Measurements from ENCODE around the gene ACSS1.

ACSS1 gene

DNA sequence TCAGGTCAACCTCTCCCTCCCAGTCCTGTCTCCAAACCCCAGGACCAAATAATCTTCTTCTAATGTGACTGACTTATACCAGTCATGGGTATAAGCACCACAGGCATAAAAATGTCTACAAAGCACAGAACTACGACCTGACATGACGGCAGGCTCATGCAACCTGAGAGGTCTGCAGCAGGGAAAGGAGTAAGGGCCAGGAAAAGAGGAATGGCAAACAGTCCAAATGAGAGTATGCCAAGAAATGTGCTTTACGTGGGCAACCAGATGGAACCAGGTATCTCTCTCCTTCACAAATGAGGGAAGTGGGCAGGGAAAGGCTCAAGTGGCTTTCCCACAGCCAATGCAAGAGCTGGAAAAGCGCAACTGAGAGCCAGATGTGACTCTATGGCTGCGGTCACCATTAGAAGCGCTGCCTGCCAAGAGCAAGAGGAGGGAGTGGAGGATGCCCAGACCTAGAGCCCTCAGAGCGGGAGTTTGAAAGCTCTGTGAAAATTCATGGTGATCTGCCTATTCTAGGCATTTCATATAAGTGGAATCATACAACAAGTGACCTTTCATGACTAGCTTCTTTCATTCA, 71.4 kb downstream of the ACSS1 start:
- no peak overlapping the region for H3K4me3 ChIP-seq (ENCODE audit: low read depth, low read length)
- H3K27ac ChIP-seq (ENCODE audit: low read depth, low read length): no peak overlapping the region
- H3K27me3 ChIP-seq (ENCODE audit: control insufficient read depth, insufficient read depth, low read length): no peaks in the 10 kb centered on the region
- no peaks in the 10 kb centered on the region for H3K9me3 ChIP-seq (ENCODE audit: control insufficient read depth, insufficient read depth, low read depth, low read length)
- H3K36me3 ChIP-seq (ENCODE audit: control insufficient read depth, insufficient read depth, low read length): peaks cover 16% of the 10 kb centered on the region
- peaks cover 7% of the 10 kb centered on the region; the same call in 1 of the 2 replicates for H3K4me1 ChIP-seq (ENCODE audit: control insufficient read depth, insufficient read depth, low read length)
- no peak overlapping the region for H3K9ac ChIP-seq (ENCODE audit: low read length)

DNA sequence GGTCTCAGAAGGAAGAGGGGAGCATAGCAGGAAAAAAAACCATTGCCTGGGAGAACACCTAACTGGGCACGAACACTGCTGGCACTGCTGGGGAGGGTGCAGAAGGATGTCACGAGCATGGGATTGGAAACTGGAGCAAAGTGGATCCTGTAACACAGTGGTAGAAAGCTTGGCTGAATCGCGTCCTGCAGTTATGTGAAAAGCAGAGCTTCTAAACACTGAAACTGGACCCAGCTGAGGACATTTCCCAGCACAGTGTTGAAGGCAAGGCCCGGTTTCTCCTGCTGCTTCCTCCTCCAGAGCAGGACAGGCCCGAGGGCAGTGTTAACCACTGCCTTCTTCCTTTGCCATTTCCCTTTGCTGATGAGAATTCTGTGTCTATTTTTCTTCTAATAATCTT, 72.1 kb downstream of the ACSS1 start:
- peaks cover 23% of the 10 kb centered on the region for H3K36me3 ChIP-seq (ENCODE audit: control insufficient read depth, insufficient read depth, low read length)
- H3K4me1 ChIP-seq (ENCODE audit: control insufficient read depth, insufficient read depth, low read length): no peaks in the 10 kb centered on the region
- H3K27me3 ChIP-seq (ENCODE audit: control insufficient read depth, insufficient read depth, low read length): no peaks in the 10 kb centered on the region
- no peak overlapping the region for H3K9ac ChIP-seq (ENCODE audit: low read length)
- peaks cover 3% of the 10 kb centered on the region for H3K9me3 ChIP-seq (ENCODE audit: control insufficient read depth, insufficient read depth, low read depth, low read length)
- H3K27ac ChIP-seq (ENCODE audit: low read depth, low read length): no peak overlapping the region
- no peak overlapping the region for H3K4me3 ChIP-seq (ENCODE audit: low read depth, low read length)

DNA sequence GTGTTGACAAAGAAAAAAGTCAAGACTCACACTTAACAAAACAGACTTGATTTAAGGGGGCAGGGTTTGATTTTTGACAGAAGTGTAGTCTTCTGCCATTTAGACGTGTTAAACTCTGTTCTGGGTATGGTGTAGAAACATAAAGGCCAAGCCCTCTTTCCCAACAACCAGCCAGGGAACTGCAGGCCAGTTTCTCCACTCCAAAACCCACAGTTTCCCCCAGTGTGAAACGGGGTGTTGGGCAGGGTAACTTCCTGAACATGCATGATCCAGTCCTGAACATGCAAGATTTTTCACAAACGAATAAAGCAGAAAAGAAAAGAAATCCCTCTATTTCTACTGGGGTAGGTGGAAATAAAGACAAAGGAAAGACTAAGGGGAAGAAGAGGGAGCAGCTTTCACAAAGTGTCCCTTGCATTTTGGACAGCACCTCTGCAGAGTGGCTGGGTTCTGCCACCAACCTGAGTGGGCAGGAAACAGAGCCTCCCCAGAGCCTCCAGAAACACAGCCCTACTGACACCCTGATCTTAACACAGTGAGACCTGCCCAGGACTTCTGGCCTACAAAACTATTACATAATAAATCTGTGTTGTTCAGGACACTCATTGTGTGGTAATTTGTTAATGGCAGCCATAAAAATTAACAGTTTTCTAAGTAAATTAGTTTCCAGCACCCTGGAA, 72.8 kb downstream of the ACSS1 start:
- no peak overlapping the region for H3K4me3 ChIP-seq (ENCODE audit: low read depth, low read length)
- no peaks in the 10 kb centered on the region for H3K4me1 ChIP-seq (ENCODE audit: control insufficient read depth, insufficient read depth, low read length)
- no peak overlapping the region for H3K27ac ChIP-seq (ENCODE audit: low read depth, low read length)
- H3K9me3 ChIP-seq (ENCODE audit: control insufficient read depth, insufficient read depth, low read depth, low read length): peaks cover 10% of the 10 kb centered on the region
- peaks cover 30% of the 10 kb centered on the region for H3K36me3 ChIP-seq (ENCODE audit: control insufficient read depth, insufficient read depth, low read length)
- H3K27me3 ChIP-seq (ENCODE audit: control insufficient read depth, insufficient read depth, low read length): no peaks in the 10 kb centered on the region
- no peak overlapping the region for H3K9ac ChIP-seq (ENCODE audit: low read length)

DNA sequence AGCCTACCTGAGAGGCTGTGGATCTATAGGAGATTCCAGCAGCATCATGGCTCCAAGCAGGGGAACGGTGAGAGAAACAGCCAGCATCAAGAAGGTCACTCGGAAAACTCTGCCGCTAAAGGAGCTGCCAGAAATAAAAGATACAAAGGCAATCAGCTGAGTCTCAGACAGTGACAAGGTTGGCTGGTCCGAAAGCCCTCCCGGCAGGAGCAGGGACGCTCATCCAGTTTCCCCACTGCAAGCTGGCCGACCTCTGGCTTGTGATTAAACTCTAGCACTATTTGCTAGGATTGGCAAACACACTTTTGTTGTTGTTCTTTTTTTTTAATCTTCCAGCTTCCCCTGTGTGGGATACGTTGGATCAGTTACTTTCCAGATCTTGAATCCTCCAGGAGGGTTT, 74.0 kb downstream of the ACSS1 start:
- H3K4me1 ChIP-seq (ENCODE audit: control insufficient read depth, insufficient read depth, low read length): no peaks in the 10 kb centered on the region
- no peak overlapping the region for H3K4me3 ChIP-seq (ENCODE audit: low read depth, low read length)
- H3K27me3 ChIP-seq (ENCODE audit: control insufficient read depth, insufficient read depth, low read length): no peaks in the 10 kb centered on the region
- peaks cover 39% of the 10 kb centered on the region for H3K36me3 ChIP-seq (ENCODE audit: control insufficient read depth, insufficient read depth, low read length)
- no peak overlapping the region for H3K9ac ChIP-seq (ENCODE audit: low read length)
- peaks cover 15% of the 10 kb centered on the region for H3K9me3 ChIP-seq (ENCODE audit: control insufficient read depth, insufficient read depth, low read depth, low read length)
- no peak overlapping the region for H3K27ac ChIP-seq (ENCODE audit: low read depth, low read length)

DNA sequence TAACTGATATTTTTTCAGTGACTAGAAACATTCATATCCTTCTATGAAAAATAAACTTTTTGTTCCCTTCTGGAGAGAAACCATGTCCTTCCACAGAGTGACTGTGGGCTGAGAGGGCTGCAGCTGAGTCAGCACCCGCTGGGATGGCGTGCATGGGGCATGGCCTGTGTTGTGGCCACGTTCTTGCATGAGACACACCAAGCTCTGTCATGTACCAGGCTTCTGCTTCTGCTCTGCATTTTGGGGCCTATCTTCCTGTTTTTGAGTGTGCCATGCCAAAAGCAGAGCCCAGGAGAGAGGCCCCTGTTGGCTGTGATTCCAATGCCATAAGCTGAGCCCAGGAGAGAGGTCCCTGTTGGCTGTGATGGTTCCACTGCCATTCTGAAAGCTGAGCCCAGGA, 76.1 kb downstream of the ACSS1 start:
- Histone ChIP-seq H3K36me3 (ENCODE audit: control insufficient read depth, insufficient read depth, low read length) (peaks cover 56% of the 10 kb centered on the region), H3K27ac (ENCODE audit: low read depth, low read length) (no peak overlapping the region), H3K4me3 (ENCODE audit: low read depth, low read length) (no peak overlapping the region), H3K9me3 (ENCODE audit: control insufficient read depth, insufficient read depth, low read depth, low read length) (peaks cover 20% of the 10 kb centered on the region), H3K4me1 (ENCODE audit: control insufficient read depth, insufficient read depth, low read length) (no peaks in the 10 kb centered on the region), H3K9ac (ENCODE audit: low read length) (no peak overlapping the region), H3K27me3 (ENCODE audit: control insufficient read depth, insufficient read depth, low read length) (no peaks in the 10 kb centered on the region)

DNA sequence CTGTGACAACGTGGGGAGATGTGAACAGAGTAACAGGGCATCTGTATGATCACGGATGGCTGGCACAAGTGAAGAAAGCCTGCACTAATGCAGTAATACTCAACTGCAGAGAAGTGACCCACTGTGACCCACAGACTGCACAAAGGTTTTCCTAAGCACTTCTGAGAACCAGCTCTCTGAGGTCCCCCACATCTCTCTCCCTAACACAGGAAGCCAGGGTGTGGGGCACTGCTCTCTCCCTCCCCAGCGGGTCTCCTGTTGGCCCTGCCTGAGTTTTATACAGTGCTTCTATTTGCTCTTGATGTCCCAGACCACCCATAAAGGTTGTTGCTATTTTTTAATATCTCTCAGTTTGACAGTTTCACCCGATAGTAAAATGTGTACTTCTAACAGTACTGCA, 76.7 kb downstream of the ACSS1 start:
- Histone ChIP-seq H3K27ac (ENCODE audit: low read depth, low read length) (no peak overlapping the region), H3K9ac (ENCODE audit: low read length) (no peak overlapping the region), H3K9me3 (ENCODE audit: control insufficient read depth, insufficient read depth, low read depth, low read length) (peaks cover 25% of the 10 kb centered on the region), H3K4me3 (ENCODE audit: low read depth, low read length) (no peak overlapping the region), H3K27me3 (ENCODE audit: control insufficient read depth, insufficient read depth, low read length) (no peaks in the 10 kb centered on the region), H3K4me1 (ENCODE audit: control insufficient read depth, insufficient read depth, low read length) (no peaks in the 10 kb centered on the region), H3K36me3 (ENCODE audit: control insufficient read depth, insufficient read depth, low read length) (peaks cover 62% of the 10 kb centered on the region)

DNA sequence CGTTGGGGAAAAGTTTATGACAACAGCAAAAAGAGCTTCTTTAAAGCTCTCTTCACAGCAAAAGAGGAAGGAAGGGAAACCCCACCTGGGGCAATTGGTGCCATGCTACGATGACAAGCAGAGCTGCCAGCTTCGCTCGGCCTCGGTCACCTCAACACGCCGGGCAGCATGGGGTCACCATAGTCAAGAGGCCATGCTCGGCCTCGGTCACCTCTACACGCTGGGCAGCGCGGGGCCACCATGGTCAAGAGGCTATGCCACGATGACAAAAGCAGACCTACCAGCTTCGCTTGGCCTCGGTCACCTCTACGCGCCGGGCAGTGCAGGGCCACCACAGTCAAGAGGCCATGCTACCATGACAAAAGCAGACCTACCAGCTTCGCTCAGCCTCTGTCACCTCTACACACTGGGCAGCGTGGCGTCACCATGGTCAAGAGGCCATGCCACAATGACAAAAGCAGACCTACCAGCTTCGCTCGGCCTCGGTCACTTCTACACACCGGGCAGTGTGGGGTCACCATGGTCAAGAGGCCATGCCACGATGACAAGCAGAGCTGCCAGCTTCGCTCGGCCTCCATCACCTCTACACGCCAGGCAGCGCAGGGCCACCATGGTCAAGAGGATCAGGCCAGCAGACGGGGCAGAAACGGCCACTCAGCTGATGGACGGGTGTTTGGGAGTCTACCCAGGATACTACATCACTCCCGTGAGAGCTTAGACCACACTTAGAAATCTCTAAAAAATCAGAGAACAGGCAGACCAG, 77.5 kb downstream of the ACSS1 start:
- Histone ChIP-seq H3K36me3 (ENCODE audit: control insufficient read depth, insufficient read depth, low read length) (peaks cover 64% of the 10 kb centered on the region), H3K4me3 (ENCODE audit: low read depth, low read length) (no peak overlapping the region), H3K9me3 (ENCODE audit: control insufficient read depth, insufficient read depth, low read depth, low read length) (peaks cover 27% of the 10 kb centered on the region), H3K9ac (ENCODE audit: low read length) (no peak overlapping the region), H3K27me3 (ENCODE audit: control insufficient read depth, insufficient read depth, low read length) (no peaks in the 10 kb centered on the region), H3K27ac (ENCODE audit: low read depth, low read length) (no peak overlapping the region), H3K4me1 (ENCODE audit: control insufficient read depth, insufficient read depth, low read length) (no peaks in the 10 kb centered on the region)

DNA sequence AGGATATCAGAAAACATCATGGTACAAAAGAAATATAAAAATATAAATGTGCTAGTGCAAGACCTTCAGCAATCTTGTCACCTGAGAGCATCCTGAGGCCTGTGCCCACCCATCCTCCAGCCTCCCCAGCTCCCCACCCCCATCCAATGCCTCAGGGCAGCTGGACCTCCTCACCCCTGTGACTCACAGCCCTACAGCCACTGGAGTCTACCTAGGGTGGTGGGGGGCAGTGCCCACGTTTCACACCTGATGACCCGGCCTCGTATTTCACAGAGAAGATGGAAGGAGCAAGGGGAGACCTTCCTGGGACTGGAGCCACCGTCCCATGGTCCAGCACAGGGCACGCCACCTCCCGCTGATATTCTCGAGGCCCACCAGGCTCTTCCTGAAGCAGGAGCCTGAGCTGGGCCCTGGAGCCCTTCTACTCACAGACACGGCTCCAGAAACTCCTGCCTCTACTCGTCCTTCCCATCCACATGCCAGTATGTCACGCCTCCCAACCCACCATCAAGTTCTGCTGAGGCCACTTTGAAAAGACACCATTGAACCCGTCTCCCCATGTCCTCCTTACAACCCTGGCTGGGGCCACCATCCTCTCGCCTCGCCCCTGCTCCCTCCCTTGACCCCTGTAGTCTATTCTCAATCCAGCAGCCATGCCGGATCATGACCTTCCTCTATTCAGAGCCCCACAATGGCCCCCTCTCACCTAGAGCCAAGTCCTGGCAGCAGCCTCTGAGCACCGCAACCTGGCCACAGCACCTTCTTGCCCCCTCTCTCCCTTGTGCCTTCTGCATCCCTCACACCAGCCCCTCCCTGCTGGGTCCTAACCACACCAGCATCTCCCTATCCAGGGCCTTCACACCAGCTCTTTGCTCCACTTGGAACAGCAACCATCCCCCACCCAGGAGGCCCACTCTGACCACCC, 78.6 kb downstream of the ACSS1 start:
- Histone ChIP-seq H3K27ac (ENCODE audit: low read depth, low read length) (no peak overlapping the region), H3K27me3 (ENCODE audit: control insufficient read depth, insufficient read depth, low read length) (no peaks in the 10 kb centered on the region), H3K4me1 (ENCODE audit: control insufficient read depth, insufficient read depth, low read length) (no peaks in the 10 kb centered on the region), H3K9me3 (ENCODE audit: control insufficient read depth, insufficient read depth, low read depth, low read length) (peaks cover 27% of the 10 kb centered on the region), H3K36me3 (ENCODE audit: control insufficient read depth, insufficient read depth, low read length) (peaks cover 64% of the 10 kb centered on the region), H3K9ac (ENCODE audit: low read length) (no peak overlapping the region), H3K4me3 (ENCODE audit: low read depth, low read length) (no peak overlapping the region)

DNA sequence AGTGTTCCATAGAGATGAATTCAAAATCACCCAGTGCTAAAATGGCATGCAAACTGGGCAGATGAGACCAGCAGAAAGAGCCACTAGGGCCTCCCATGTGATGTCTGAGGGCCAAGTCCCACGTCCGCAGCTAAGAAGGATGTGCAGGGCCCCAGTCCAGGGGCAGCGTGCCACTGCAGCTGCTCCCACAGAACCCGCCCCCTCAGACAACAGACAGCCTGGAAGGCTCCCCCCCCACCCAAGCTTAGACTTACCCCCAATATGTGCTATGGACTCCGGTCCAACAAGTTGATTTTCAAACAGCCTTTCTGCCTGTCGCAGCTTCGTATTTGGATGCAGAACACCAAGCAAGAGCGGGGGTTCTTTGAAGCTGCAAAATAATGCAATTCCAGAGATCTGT, 79.4 kb downstream of the ACSS1 start:
- Histone ChIP-seq H3K4me1 (ENCODE audit: control insufficient read depth, insufficient read depth, low read length) (no peaks in the 10 kb centered on the region), H3K36me3 (ENCODE audit: control insufficient read depth, insufficient read depth, low read length) (peaks cover 61% of the 10 kb centered on the region), H3K4me3 (ENCODE audit: low read depth, low read length) (no peak overlapping the region), H3K27ac (ENCODE audit: low read depth, low read length) (no peak overlapping the region), H3K27me3 (ENCODE audit: control insufficient read depth, insufficient read depth, low read length) (no peaks in the 10 kb centered on the region), H3K9me3 (ENCODE audit: control insufficient read depth, insufficient read depth, low read depth, low read length) (peaks cover 27% of the 10 kb centered on the region), H3K9ac (ENCODE audit: low read length) (no peak overlapping the region)

DNA sequence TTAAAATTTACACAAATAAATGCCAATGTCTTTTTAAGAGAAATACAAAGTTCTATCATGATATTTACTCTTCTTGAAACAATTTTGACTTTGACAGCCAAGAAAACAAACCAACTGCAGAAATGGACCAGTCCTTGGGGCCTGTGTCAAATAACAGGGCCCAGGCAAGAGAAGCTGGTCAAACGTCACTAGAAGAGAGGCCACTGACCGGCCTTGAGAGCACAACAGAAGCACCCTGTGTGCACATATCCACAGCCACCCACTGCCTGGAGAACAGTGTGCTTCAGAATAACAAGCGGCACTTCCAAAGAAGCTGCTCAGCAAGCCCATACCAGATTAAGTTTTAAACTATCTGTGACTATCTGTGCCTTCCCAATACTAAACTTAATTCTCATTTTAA, 80.1 kb downstream of the ACSS1 start:
- Histone ChIP-seq H3K27me3 (ENCODE audit: control insufficient read depth, insufficient read depth, low read length) (no peaks in the 10 kb centered on the region), H3K4me3 (ENCODE audit: low read depth, low read length) (no peak overlapping the region), H3K27ac (ENCODE audit: low read depth, low read length) (no peak overlapping the region), H3K9ac (ENCODE audit: low read length) (no peak overlapping the region), H3K9me3 (ENCODE audit: control insufficient read depth, insufficient read depth, low read depth, low read length) (peaks cover 27% of the 10 kb centered on the region), H3K4me1 (ENCODE audit: control insufficient read depth, insufficient read depth, low read length) (no peaks in the 10 kb centered on the region), H3K36me3 (ENCODE audit: control insufficient read depth, insufficient read depth, low read length) (peaks cover 63% of the 10 kb centered on the region)
